GM18499 (cell line): ENCODE data around the gene DCLK3.

ENCODE experiments used
- ATAC-seq: cut with Tn5 transposase; IDR thresholded peaks from one replicate; pipeline ENCODE4 v1.9.1; 2021; ENCODE audit warnings: moderate number of reproducible peaks; ENCODE audit not compliant: insufficient read depth, unreplicated experiment

The DCLK3 gene

GRCh38 chr3:36771931-36772330 lies 7.6 kb upstream of the DCLK3 start:
- no peak for ATAC-seq

GRCh38 chr3:36769926-36770325 lies 5.6 kb upstream of the DCLK3 start:
- no peak for ATAC-seq

DNA sequence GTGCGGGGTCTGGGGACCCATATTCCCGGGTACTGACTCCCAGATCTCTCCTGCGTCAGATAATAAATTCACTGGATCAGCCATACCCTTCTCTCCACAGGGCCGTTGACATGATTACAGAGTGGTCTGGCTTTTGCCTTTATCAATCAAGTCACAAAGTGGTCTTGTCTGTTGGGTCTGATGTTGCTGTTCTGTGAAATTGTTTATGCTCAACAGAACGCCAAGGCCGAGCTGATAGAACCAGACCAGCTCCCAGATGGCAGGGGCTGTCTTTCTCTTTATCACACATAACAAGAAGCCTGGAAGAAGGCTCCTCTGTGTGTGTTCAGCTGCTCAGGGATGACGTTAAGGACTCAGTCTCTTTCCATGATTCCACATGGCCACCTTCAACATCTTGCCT lies 751 bp upstream of the DCLK3 start:
- ATAC-seq = no peak

GRCh38 chr3:36764704-36765038 lies 318 bp upstream of the DCLK3 start:
- no peak for ATAC-seq

GRCh38 chr3:36762918-36763849 lies 1.2 kb downstream of the DCLK3 start:
- ATAC-seq = no peak

DNA sequence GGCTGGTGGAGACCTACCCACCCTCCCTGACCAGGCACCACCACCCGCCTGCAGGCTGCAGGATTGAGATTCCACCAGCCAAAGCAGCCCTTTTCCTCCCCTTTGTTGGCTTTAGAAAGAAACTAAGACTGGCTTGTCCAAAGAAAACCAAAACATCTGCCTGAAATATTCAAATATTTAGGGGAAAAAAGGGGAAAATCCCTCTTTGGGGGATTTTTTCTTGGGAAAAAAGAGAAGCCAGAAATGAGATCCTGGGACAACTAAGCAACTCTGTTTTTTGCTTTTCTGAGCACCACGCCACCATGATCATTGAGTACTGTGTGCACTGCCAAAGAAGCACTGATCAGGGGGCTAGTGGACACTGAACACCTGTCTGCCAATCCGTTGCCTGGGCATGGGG lies 2.6 kb downstream of the DCLK3 start:
- ATAC-seq = no peak

DNA sequence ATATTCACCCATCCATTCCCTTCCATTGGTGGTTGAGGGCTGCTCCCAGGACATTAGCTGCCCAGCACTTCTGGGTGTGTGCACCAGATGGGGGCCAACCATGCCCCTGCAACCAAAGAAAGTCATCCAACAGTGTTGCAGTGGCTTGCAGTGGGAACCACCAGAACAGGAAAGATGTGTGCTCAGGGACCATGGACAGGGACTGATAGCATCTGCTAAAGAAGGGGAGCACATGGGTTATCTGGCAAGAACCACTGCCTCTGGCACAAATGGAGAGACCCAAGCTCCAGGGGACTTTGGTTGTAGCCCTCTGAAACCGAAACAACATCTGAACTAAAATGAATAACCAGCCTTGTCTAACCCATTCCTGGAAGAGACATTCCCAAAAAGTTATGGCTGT lies 8.1 kb downstream of the DCLK3 start:
- ATAC-seq = no peak

DNA sequence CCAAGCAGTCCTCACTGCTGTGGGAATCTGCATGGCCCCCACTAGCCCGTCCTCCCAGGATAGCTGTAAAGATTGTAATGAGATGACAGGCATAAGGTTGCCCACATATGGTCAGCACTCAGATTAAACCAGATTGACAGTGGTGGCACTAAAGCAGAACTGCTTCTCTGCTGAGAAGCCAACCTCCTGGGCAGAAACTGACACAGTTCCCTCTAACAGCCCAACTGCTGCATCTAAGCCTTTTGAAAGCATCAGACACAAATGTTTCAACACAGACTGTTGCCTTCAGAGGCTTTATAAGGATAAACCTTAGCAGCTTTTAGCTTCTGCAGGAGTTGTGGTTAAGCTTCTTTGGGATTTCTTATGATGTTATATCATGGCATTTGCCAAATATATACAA lies 13.0 kb downstream of the DCLK3 start:
- ATAC-seq = no peak

DNA sequence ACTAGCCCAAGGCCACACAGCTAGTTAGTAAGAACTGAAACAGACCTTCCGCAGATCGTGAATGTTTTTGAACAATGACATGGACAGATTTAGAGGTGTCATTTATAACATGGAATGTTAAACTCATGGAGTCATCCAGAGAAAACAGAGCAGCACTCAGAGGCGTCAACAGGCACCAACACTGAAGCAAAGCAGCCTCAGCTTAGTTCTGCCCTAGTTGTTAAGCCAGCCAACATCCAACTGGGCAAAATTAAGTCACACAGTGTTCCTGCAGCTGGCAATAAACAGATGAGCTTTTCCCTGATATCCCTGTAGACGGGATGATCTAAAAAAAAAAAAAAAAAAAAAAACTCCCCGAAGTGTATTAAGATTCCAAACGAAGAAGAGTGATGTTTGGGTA lies 13.6 kb downstream of the DCLK3 start:
- ATAC-seq = no peak

DNA sequence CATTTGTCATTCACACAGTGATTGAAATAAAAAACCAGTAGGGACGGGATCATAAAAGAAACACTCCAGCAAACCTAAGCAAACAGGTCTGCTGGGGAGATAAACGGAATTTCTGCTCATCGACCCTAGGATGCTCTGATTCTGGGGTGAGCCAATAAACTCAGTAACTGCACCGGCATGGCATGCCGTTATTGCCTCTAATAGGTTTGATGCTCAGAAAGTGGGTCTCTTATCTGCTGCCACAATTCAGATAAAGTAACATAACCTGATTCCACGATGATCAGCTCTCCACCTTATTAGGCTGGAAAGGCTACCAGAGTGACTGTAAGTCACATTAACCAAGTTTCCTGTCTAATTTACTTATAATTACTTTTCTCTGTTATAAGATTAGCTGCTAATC lies 19.6 kb downstream of the DCLK3 start:
- no peak for ATAC-seq

GRCh38 chr3:36743826-36744225 lies 20.5 kb downstream of the DCLK3 start:
- no peak for ATAC-seq

GRCh38 chr3:36741285-36741684 lies 23.1 kb downstream of the DCLK3 start:
- ATAC-seq = no peak

DNA sequence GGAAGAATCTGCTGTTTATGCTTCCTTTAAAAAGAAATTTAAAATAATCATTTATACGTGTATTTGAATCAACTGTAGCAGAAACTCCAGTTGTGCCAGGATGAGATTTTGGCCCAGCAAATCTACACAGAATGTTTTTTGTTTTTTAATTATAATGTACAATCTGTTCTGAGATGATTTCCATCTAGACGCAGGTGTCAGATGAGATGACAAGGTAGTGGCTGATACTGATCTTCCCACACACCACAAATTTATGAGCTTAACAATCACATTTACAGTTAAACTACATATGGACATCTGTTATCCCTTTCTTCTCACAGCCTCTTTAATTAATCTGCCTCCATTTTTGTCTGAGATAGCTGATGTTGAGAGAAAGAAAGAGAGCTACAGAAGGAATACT lies 23.6 kb downstream of the DCLK3 start:
- no peak for ATAC-seq

DNA sequence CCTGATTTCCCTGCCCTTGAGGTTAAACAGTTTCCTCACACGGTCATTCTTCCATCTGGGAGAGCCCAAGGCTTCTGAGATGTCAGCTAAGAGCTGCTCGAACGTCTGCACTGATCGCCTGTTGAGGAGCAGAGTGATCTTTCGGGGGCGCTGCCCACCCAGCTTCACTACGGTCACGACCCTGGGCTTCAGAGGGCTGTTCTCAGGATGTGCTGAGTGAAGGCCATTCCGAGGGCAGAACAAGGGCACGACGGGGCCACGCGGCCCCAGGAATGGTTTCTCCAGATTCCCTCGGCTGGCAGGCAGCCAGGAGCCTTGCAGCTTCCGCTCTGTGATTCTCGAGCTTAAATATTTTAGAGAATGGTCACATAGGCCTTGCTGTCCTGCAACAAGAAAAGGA lies 25.7 kb downstream of the DCLK3 start:
- no peak for ATAC-seq

GRCh38 chr3:36736301-36736700 lies 28.1 kb downstream of the DCLK3 start:
- ATAC-seq = no peak

DNA sequence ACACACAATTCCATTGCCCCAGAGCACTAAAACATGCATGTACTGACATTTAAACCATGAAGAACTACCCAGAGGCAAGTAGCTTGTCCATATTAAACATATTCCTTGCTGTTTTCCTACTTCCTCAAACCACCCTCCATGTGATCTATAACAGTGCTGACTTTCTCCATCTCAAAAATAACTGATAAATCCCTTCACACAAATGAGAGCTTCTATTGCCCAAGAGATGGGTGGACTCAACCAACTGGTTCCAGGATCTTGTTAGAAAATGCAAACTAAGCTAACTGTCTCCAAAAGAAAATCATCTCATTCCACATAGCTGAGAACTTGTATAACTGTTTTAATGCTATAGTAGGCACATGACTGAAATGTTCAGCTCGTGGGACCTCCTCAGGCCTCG lies 29.6 kb downstream of the DCLK3 start:
- no peak for ATAC-seq

DNA sequence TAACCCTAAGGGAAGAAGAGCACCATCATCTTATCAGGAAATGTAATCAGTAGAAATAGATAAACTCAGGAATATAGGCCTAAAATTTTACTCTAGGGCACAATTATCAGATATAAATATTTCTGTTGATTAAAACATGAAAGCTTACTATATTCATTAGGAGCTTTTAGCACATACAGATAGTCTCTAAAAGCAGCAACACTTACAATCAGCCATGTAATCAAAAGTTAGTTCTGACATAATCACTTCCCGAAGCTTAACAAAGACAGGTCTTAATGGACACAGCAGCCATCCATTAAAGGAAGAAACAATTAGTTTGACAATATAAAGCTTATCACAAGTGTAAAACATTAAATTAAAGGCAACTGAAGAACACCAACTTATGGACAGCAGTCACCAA lies 30.6 kb downstream of the DCLK3 start:
- no peak for ATAC-seq

DNA sequence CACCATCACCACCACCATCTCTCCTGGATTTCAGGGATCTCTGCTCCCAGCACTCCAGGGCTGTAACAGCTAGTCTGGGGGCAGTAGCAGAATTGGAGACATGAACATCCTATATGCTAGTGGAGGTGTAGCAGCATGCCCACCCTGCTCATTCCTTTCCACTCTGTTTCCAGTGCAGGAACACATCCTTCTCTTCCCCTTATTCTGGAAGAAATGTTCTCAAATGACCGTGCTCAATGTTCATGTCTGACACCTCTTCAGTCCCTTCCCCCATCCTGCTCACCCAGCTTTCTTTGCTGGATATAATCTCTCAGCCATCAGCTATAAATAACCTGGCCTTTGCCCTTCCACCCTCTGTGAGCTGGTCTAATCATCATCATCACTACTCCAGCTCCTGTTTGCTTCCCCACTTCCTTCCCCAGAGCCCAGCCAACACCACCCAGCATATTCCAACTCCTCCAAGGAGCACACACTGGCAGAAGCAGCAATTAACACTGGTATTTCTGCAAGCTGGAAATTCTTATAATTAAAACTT lies 31.1 kb downstream of the DCLK3 start:
- no peak for ATAC-seq

DNA sequence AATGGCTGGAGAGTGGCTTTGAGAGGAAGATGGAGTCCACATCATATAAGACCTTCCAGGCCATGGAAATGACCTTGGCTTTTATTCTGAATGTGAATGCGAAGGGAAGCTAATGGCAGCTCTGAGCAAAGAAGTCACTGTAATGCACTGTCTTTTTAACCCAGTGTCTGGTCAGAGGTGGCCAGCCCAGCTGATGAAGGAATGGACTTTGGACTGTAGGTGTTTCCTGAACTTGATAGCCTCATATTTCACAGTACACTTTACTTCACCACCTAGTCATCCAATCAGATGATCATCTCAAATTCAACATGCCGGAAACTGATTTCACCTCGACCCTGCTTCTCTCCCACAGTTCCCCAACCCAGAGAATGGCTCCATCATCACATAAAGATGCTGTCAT lies 33.4 kb downstream of the DCLK3 start:
- ATAC-seq = no peak

- ATAC-seq = peak; percentile 79
These were observed 34.9 kb downstream of the DCLK3 start for GRCh38 chr3:36729204-36730056.

DNA sequence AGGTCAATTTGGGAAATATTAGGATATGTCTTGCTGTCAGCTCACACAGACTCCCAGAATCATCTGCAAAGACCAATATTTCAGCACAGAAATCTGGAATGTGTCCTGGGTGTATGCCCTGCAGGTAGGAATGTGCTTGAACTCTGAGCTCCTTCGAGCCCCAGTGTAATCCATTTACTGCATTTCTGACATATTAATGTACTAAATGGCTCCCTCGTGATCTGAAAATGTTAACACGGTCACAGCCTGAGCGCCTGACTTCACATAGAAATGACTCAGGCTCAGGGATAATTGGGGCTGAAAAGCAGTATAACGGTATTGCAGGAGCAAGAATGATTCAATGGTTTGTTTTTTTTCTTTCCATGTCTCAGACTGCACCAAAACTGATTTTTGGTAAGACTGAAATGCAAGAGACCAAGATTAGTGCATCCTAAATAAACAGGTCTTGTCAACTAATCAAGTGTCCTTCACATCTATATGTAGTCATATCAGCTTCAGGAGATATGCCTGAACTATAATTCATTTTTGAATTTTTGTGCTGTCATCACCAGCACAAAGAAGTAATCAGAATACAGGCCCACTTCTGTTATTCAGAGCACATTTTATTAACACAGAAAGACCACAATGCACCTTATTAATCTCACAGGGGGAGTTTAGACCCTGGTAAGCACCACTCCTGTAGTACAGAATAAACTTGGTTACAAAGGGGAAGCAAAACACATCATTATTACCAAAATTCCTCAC lies 49.8 kb downstream of the DCLK3 start:
- no peak for ATAC-seq
